MM.1S (cell line): ENCODE measurements around the gene ZNF680.

Source experiments
- DNase-seq: peaks from one replicate; pipeline ENCODE4 v3.0.0-alpha.2; 2015
- H2AFZ ChIP-seq: fragments of 300-600 bp; sonication (generic); 2 replicates; pipeline ENCODE4 v1.6.0; 2016; ENCODE audit warnings: antibody characterized with exemption, low read length
- H3F3A ChIP-seq: fragments of 300-600 bp; sonication (generic); 2 replicates; pipeline ENCODE4 v1.6.1; 2016; ENCODE audit warnings: mild to moderate bottlenecking, antibody characterized with exemption, low read length, moderate library complexity, mixed read lengths; ENCODE audit not compliant: insufficient read depth
- H3K27ac ChIP-seq: fragments of 300-600 bp; sonication (generic); 2 replicates; pipeline ENCODE4 v1.5.1; 2016; ENCODE audit warnings: mild to moderate bottlenecking, low read length
- H3K27me3 ChIP-seq: fragments of 300-600 bp; sonication (generic); replicated peaks from 2 replicates; pipeline ENCODE4 v1.6.0; 2016; ENCODE audit warnings: low read length; ENCODE audit not compliant: insufficient read depth
- H3K36me3 ChIP-seq: fragments of 300-600 bp; sonication (generic); replicated peaks from 2 replicates; pipeline ENCODE4 v1.6.1; 2016; ENCODE audit warnings: mild to moderate bottlenecking, low read length, mixed read lengths; ENCODE audit not compliant: insufficient read depth
- H3K4me1 ChIP-seq: fragments of 300-600 bp; sonication (generic); 2 replicates; pipeline ENCODE4 v1.6.1; 2016; ENCODE audit warnings: low read length, mixed read lengths
- H3K4me2 ChIP-seq: fragments of 300-600 bp; sonication (generic); 2 replicates; pipeline ENCODE4 v1.6.0; 2016; ENCODE audit warnings: low read depth, low read length
- H3K4me3 ChIP-seq: fragments of 300-600 bp; sonication (generic); 2 replicates; pipeline ENCODE4 v1.5.1; 2016; ENCODE audit warnings: low read length, mixed read lengths
- H3K79me2 ChIP-seq: fragments of 300-600 bp; sonication (generic); 2 replicates; pipeline ENCODE4 v1.6.1; 2016; ENCODE audit warnings: mixed run types, low read length, mixed read lengths
- H3K9ac ChIP-seq: fragments of 300-600 bp; sonication (generic); 2 replicates; pipeline ENCODE4 v1.6.1; 2016; ENCODE audit warnings: low read length, mixed read lengths
- H3K9me2 ChIP-seq: fragments of 300-600 bp; sonication (generic); replicated peaks from 2 replicates; pipeline ENCODE4 v1.6.1; 2016; ENCODE audit warnings: mild to moderate bottlenecking, low read length, mixed read lengths; ENCODE audit not compliant: insufficient read depth
- H3K9me3 ChIP-seq: fragments of 300-600 bp; sonication (generic); replicated peaks from 2 replicates; pipeline ENCODE4 v1.6.1; 2016; ENCODE audit warnings: mild to moderate bottlenecking, low read length, mixed read lengths; ENCODE audit not compliant: insufficient read depth
- H4K20me1 ChIP-seq: fragments of 300-600 bp; sonication (generic); 2 replicates; pipeline ENCODE4 v1.6.1; 2016; ENCODE audit warnings: mild to moderate bottlenecking, low read length, moderate library complexity, mixed read lengths; ENCODE audit not compliant: insufficient read depth
- EZH2 ChIP-seq: fragments of 300-600 bp; sonication (generic); optimal IDR thresholded peaks from 2 replicates; pipeline ENCODE3; 2017; ENCODE audit warnings: low read depth, mild to moderate bottlenecking, antibody characterized with exemption, low read length, mixed read lengths
- EZH2phosphoT487 ChIP-seq: fragments of 300-600 bp; sonication (generic); IDR thresholded peaks from 2 replicates; pipeline ENCODE4 v1.6.1; 2018; ENCODE audit warnings: antibody characterized with exemption, low read length
- TF ChIP-seq, protein P1 (sequence below): fragments of 300-600 bp; sonication (generic); IDR thresholded peaks from 2 replicates; pipeline ENCODE4 v1.5.1; 2016; ENCODE audit warnings: antibody characterized with exemption, low read length, mixed read lengths

Gene ZNF680

DNA sequence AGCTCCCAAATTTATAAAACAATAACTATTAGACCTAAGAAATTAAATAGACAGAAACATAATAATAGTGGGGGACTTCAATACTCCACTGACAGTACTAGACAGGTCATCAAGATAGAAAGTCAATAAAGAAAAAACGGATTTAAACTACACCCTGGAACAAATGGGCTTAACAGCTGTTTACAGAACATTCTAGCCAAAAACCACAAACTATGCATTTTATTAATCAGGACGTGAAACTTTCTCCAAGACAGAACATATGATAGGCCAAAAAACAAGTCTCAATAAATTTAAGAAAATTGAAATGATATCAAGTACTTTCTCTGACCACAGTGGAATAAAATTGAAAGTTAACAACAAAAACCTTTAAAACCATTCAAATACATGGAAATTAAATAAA lies 46.4 kb downstream of the ZNF680 start:
- Histone ChIP-seq H3K27ac (no peak overlapping the region), H2AFZ (no peak overlapping the region), H3K4me3 (no peak overlapping the region), H3K79me2 (no peaks in the 10 kb centered on the region), H3K9ac (no peak overlapping the region), H3F3A (no peaks in the 10 kb centered on the region), H3K4me1 (no peaks in the 10 kb centered on the region), H3K9me2 (no peaks in the 10 kb centered on the region), H4K20me1 (no peaks in the 10 kb centered on the region), H3K4me2 (no peak overlapping the region), H3K36me3 (no peaks in the 10 kb centered on the region), H3K9me3 (no peaks in the 10 kb centered on the region), H3K27me3 (no peaks in the 10 kb centered on the region)
- TF ChIP-seq EZH2phosphoT487 (no peak), EZH2 (no peak)
- TF ChIP-seq, protein P1, sequence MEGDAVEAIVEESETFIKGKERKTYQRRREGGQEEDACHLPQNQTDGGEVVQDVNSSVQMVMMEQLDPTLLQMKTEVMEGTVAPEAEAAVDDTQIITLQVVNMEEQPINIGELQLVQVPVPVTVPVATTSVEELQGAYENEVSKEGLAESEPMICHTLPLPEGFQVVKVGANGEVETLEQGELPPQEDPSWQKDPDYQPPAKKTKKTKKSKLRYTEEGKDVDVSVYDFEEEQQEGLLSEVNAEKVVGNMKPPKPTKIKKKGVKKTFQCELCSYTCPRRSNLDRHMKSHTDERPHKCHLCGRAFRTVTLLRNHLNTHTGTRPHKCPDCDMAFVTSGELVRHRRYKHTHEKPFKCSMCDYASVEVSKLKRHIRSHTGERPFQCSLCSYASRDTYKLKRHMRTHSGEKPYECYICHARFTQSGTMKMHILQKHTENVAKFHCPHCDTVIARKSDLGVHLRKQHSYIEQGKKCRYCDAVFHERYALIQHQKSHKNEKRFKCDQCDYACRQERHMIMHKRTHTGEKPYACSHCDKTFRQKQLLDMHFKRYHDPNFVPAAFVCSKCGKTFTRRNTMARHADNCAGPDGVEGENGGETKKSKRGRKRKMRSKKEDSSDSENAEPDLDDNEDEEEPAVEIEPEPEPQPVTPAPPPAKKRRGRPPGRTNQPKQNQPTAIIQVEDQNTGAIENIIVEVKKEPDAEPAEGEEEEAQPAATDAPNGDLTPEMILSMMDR, result no peak
- DNase-seq, result no peak

DNA sequence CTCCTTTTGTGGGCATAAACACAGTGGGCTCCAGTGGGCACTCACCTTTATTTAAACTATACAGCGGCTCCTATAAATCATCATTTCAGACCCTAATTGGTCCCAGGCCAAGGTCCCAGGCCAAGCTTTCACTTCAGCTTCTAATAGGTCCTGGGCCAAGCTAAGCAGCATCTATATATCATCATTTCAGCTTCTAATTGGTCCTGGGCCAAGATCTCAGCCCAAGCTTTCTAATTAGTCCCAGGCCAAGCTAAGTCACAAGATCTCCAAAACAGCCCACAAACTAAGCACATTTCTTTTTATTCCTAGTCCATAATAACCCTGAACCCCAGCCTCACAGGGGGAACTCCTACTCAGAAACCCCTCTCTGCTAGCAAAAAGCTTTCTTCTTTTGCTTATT lies 47.1 kb downstream of the ZNF680 start:
- Histone ChIP-seq H3K4me1 (no peaks in the 10 kb centered on the region), H3K79me2 (no peaks in the 10 kb centered on the region), H3K9me2 (no peaks in the 10 kb centered on the region), H4K20me1 (no peaks in the 10 kb centered on the region), H3K9me3 (no peaks in the 10 kb centered on the region), H3K4me3 (no peak overlapping the region), H2AFZ (no peak overlapping the region), H3K27ac (no peak overlapping the region), H3K9ac (no peak overlapping the region), H3F3A (no peaks in the 10 kb centered on the region), H3K4me2 (no peak overlapping the region), H3K27me3 (no peaks in the 10 kb centered on the region), H3K36me3 (no peaks in the 10 kb centered on the region)
- no peak for DNase-seq
- TF ChIP-seq EZH2phosphoT487 (no peak), EZH2 (no peak)
- TF ChIP-seq, protein P1, result no peak

DNA sequence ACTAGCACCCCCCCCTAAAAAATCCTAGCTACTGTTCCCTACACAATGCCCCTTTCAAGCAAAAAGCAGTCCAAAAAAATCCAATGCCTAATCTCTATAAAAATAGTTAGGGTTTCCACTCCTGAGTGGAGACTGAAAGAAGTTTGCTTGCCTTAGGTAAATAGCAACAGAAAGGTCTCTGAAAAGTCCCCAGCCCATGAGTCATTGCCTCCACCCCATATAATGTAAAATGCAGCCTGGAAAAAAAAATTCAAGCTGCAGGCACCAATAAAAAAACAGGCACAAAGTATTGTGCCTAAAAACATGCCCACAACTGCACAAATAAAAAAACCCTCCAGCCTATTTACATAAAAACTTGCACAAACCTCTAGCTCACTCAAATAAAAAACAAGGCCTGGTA lies 47.5 kb downstream of the ZNF680 start:
- no peak overlapping the region for H3K27ac ChIP-seq
- no peaks in the 10 kb centered on the region for H3K27me3 ChIP-seq
- no peak overlapping the region for H3K9ac ChIP-seq
- no peak overlapping the region for H2AFZ ChIP-seq
- H3K4me2 ChIP-seq, result no peak overlapping the region
- no peak overlapping the region for H3K4me3 ChIP-seq
- DNase-seq, result no peak
- no peaks in the 10 kb centered on the region for H3K79me2 ChIP-seq
- no peaks in the 10 kb centered on the region for H3K4me1 ChIP-seq
- H3K9me2 ChIP-seq, result no peaks in the 10 kb centered on the region
- H3K9me3 ChIP-seq, result no peaks in the 10 kb centered on the region
- TF ChIP-seq EZH2phosphoT487 (no peak), EZH2 (no peak)
- TF ChIP-seq, protein P1, result no peak
- H3K36me3 ChIP-seq, result no peaks in the 10 kb centered on the region
- H4K20me1 ChIP-seq, result no peaks in the 10 kb centered on the region
- H3F3A ChIP-seq, result no peaks in the 10 kb centered on the region

DNA sequence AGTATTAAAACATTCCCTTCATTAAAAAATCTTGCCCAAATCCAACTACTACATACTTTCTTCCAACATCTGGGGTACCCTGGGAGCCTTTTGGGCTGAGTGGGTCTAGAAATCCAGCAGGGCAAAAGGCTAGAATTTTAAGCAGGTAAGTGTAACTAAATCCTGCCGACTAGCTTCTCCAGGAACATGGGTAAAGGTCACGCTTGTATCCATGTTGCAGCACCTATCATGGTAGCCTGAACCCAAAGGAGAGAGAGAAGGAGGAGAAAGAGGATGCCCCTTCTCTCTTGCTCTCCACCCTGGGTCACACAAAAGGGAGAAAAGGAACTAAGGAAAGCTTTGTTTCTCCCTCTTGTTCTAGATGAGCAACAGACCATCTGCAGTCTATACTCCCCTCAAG lies 53.3 kb downstream of the ZNF680 start:
- Histone ChIP-seq H3K79me2 (no peaks in the 10 kb centered on the region), H3K27ac (no peak overlapping the region), H3K27me3 (no peaks in the 10 kb centered on the region), H3K9ac (no peak overlapping the region), H4K20me1 (no peaks in the 10 kb centered on the region), H3K9me2 (no peaks in the 10 kb centered on the region), H2AFZ (no peak overlapping the region), H3K36me3 (no peaks in the 10 kb centered on the region), H3K4me2 (no peak overlapping the region), H3K4me3 (no peak overlapping the region), H3F3A (no peaks in the 10 kb centered on the region), H3K9me3 (no peaks in the 10 kb centered on the region), H3K4me1 (no peaks in the 10 kb centered on the region)
- TF ChIP-seq EZH2phosphoT487, result no peak
- TF ChIP-seq EZH2, result no peak
- TF ChIP-seq, protein P1, result no peak
- DNase-seq, result no peak
